H9 (cell line): ENCODE results near the gene FMN1. TPM values are rescaled to one million over a fixed set of nuclear protein-coding genes. Genes with fewer than 3 reads are reported as not detected.

ENCODE experiments used
- DNase-seq: peaks from one replicate; pipeline ENCODE4 v3.0.0-alpha.2; 2017
- H2AFZ ChIP-seq: one replicate; pipeline ENCODE4 v1.6.1; 2013; ENCODE audit warnings: mild to moderate bottlenecking, low read length, control low read depth, moderate library complexity
- H2AK5ac ChIP-seq: 2 replicates; pipeline ENCODE4 v1.6.1; 2013; ENCODE audit warnings: low read length, control low read depth, mixed read lengths; ENCODE audit not compliant: insufficient read length
- H2BK120ac ChIP-seq: one replicate; pipeline ENCODE4 v1.6.1; 2013; ENCODE audit warnings: low read depth, mild to moderate bottlenecking, low read length, control low read depth, inconsistent platforms; ENCODE audit not compliant: poor library complexity, severe bottlenecking
- H2BK12ac ChIP-seq: 2 replicates; pipeline ENCODE4 v1.6.1; 2013; ENCODE audit warnings: low read length, control low read depth, mixed read lengths, low read depth; ENCODE audit not compliant: insufficient read length
- H2BK15ac ChIP-seq: 2 replicates; pipeline ENCODE4 v1.6.1; 2013; ENCODE audit warnings: low read depth, low read length, control low read depth
- H2BK20ac ChIP-seq: one replicate; pipeline ENCODE4 v1.6.1; 2013; ENCODE audit warnings: low read depth, mild to moderate bottlenecking, low read length, control low read depth, inconsistent platforms; ENCODE audit not compliant: poor library complexity, severe bottlenecking
- H2BK5ac ChIP-seq: 2 replicates; pipeline ENCODE4 v1.6.1; 2013; ENCODE audit warnings: low read length, control low read depth, mixed read lengths; ENCODE audit not compliant: insufficient read length
- H3K14ac ChIP-seq: 2 replicates; pipeline ENCODE4 v1.6.1; 2013; ENCODE audit warnings: low read length, control low read depth; ENCODE audit not compliant: insufficient read depth
- H3K18ac ChIP-seq: 2 replicates; pipeline ENCODE4 v1.6.1; 2013; ENCODE audit warnings: low read depth, mild to moderate bottlenecking, mixed read lengths, low read length, control low read depth; ENCODE audit not compliant: insufficient read length
- H3K23ac ChIP-seq: 2 replicates; pipeline ENCODE4 v1.6.1; 2013; ENCODE audit warnings: low read length, control low read depth, mixed read lengths, low read depth; ENCODE audit not compliant: insufficient read length
- H3K23me2 ChIP-seq: 2 replicates; pipeline ENCODE4 v1.6.1; 2013; ENCODE audit warnings: low read depth, mild to moderate bottlenecking, mixed read lengths, low read length, control low read depth; ENCODE audit not compliant: insufficient read length, poor library complexity, severe bottlenecking
- H3K27ac ChIP-seq: 2 replicates; pipeline ENCODE4 v1.5.1; 2013; ENCODE audit warnings: low read length, control low read depth, mixed read lengths, low read depth; ENCODE audit not compliant: insufficient read length
- H3K27me3 ChIP-seq: 2 replicates; pipeline ENCODE4 v1.6.1; 2013; ENCODE audit warnings: low read length, control low read depth, inconsistent platforms; ENCODE audit not compliant: insufficient read depth
- H3K4ac ChIP-seq: 2 replicates; pipeline ENCODE4 v1.6.1; 2013; ENCODE audit warnings: low read depth, mild to moderate bottlenecking, control low read depth, inconsistent platforms, low read length, moderate library complexity
- H3K4me1 ChIP-seq: 2 replicates; pipeline ENCODE4 v1.6.1; 2013; ENCODE audit warnings: low read length, control low read depth, inconsistent platforms; ENCODE audit not compliant: insufficient read depth
- H3K4me2 ChIP-seq: 2 replicates; pipeline ENCODE4 v1.6.1; 2013; ENCODE audit warnings: low read length, control low read depth, mixed read lengths; ENCODE audit not compliant: insufficient read length, insufficient read depth
- H3K56ac ChIP-seq: 2 replicates; pipeline ENCODE4 v1.6.1; 2013; ENCODE audit warnings: low read depth, mild to moderate bottlenecking, mixed read lengths, low read length, control low read depth; ENCODE audit not compliant: insufficient read length
- H3K79me1 ChIP-seq: 2 replicates; pipeline ENCODE4 v1.6.1; 2013; ENCODE audit warnings: low read depth, mild to moderate bottlenecking, moderate library complexity, low read length, control low read depth, inconsistent platforms; ENCODE audit not compliant: insufficient read depth, poor library complexity, severe bottlenecking
- H3K79me2 ChIP-seq: 2 replicates; pipeline ENCODE4 v1.6.1; 2013; ENCODE audit warnings: low read length, control low read depth, inconsistent platforms; ENCODE audit not compliant: insufficient read depth
- H3K9ac ChIP-seq: 2 replicates; pipeline ENCODE4 v1.6.1; 2013; ENCODE audit warnings: low read length, control low read depth, mixed read lengths; ENCODE audit not compliant: insufficient read length; ENCODE audit errors: extremely low read depth
- H3K9me3 ChIP-seq: one replicate; pipeline ENCODE4 v1.6.1; 2013; ENCODE audit warnings: low read depth, low read length, inconsistent platforms; ENCODE audit not compliant: control insufficient read depth
- H3T11ph ChIP-seq: one replicate; pipeline ENCODE4 v1.6.1; 2013; ENCODE audit warnings: mild to moderate bottlenecking, low read length, control low read depth, inconsistent platforms
- H4K20me1 ChIP-seq: one replicate; pipeline ENCODE4 v1.6.1; 2013; ENCODE audit not compliant: control insufficient read depth, insufficient read length, insufficient read depth
- H4K5ac ChIP-seq: 2 replicates; pipeline ENCODE4 v1.6.1; 2013; ENCODE audit warnings: low read depth, mild to moderate bottlenecking, mixed read lengths, low read length, control low read depth; ENCODE audit not compliant: insufficient read length
- H4K8ac ChIP-seq: replicated peaks from 2 replicates; pipeline ENCODE4 v1.6.1; 2013; ENCODE audit warnings: low read length, control low read depth, mixed read lengths, low read depth; ENCODE audit not compliant: insufficient read length
- H4K91ac ChIP-seq: 2 replicates; pipeline ENCODE4 v1.6.1; 2013; ENCODE audit warnings: low read depth, mild to moderate bottlenecking, moderate library complexity, mixed read lengths, low read length, control low read depth; ENCODE audit not compliant: insufficient read length
- H3K27ac Mint-ChIP-seq, 3 experiments: 2 replicates in 2 of 3; 3 replicates in 1 of 3; pipeline ENCODE4 v1.8.0; 2020 to 2021; ENCODE audit warnings: mixed read lengths in 3 of 3, mild to moderate bottlenecking in 1 of 3, moderate library complexity in 1 of 3
- H3K27me3 Mint-ChIP-seq: 2 replicates; pipeline ENCODE4 v1.8.0; 2021; ENCODE audit warnings: low read depth, mild to moderate bottlenecking, moderate library complexity, mixed read lengths
- H3K36me3 Mint-ChIP-seq, 3 experiments: 2 replicates in 2 of 3; 3 replicates in 1 of 3; pipeline ENCODE4 v1.8.0; 2020 to 2021; ENCODE audit warnings: low read depth in 3 of 3, mixed read lengths in 3 of 3; ENCODE audit not compliant: insufficient read depth in 1 of 3
- H3K4me1 Mint-ChIP-seq, 2 experiments: 2 replicates each; pipeline ENCODE4 v1.8.0; 2020; ENCODE audit warnings: mixed read lengths in 2 of 2
- H3K4me3 Mint-ChIP-seq, 2 experiments: 2 replicates in 1 of 2; 3 replicates in 1 of 2; pipeline ENCODE4 v1.8.0; 2020 to 2021; ENCODE audit warnings: mild to moderate bottlenecking in 2 of 2, mixed read lengths in 2 of 2, moderate library complexity in 1 of 2
- H3K9me3 Mint-ChIP-seq, 2 experiments: 2 replicates in 1 of 2; 3 replicates in 1 of 2; pipeline ENCODE4 v1.8.0; 2020; ENCODE audit warnings: mild to moderate bottlenecking in 2 of 2, mixed read lengths in 2 of 2, moderate library complexity in 1 of 2
- WGBS: extraction: QIAGEN DNeasy Blood & Tissue Kit; methylation state at CpG from one replicate; pipeline ENCODE4 v1.1.7; 2013; ENCODE audit warnings: missing lambda C conversion rate, low lambda C conversion rate, mixed read lengths; ENCODE audit not compliant: insufficient read length; ENCODE audit errors: extremely low coverage; 5-methylcytosine and 5-hydroxymethylcytosine counted together
- total RNA-seq: library from RNA; stranded (reverse); gene quantifications from 2 replicates; pipeline ENCODE4 v1.2.1, GENCODE V29; 2021
- TF ChIP-seq, protein P1 (sequence below): fragments of 200-600 bp; sonication (generic); conservative IDR thresholded peaks from 3 replicates; pipeline ENCODE4 v1.8.0; 2021; ENCODE audit warnings: antibody characterized with exemption, mild to moderate bottlenecking

Gene FMN1
- total RNA-seq, 1 experiment from 2014 or later: 1.9 TPM

GRCh38 chr15:32994810-32995424, 199.6 kb downstream of the FMN1 start:
- no peak overlapping the region for H3K27ac Mint-ChIP-seq

More at GRCh38 chr15:32994810-32995424, 199.6 kb downstream of the FMN1 start:
- no peak overlapping the region for H3K4me2 ChIP-seq
- H4K8ac ChIP-seq: no peak overlapping the region
- H2AK5ac ChIP-seq: no peak overlapping the region
- H2BK12ac ChIP-seq: no peak overlapping the region
- no peak overlapping the region for H2AFZ ChIP-seq
- H3K9me3 ChIP-seq: no peaks in the 10 kb centered on the region
- Mint-ChIP-seq H3K9me3 (peaks cover 0 to 1% of the 10 kb centered on the region in 2 experiments; a peak in 1 of 5 replicates), H3K4me1 (peaks cover 9 to 11% of the 10 kb centered on the region in 2 experiments), H3K27me3 (no peaks in the 10 kb centered on the region; the same call in 1 of the 2 replicates), H3K36me3 (peaks cover 0 to 2% (median 0%) of the 10 kb centered on the region in 3 experiments; a peak in 1 of 7 replicates), H3K4me3 (no peak overlapping the region)
- H2BK120ac ChIP-seq: no peak overlapping the region
- no peak overlapping the region for H4K91ac ChIP-seq
- H2BK5ac ChIP-seq: no peak overlapping the region
- H3K56ac ChIP-seq: no peak overlapping the region
- no peaks in the 10 kb centered on the region for H4K20me1 ChIP-seq
- no peaks in the 10 kb centered on the region for H3K79me1 ChIP-seq
- no peak overlapping the region for H2BK15ac ChIP-seq
- DNase-seq: no peak
- H3K79me2 ChIP-seq: no peaks in the 10 kb centered on the region
- no CpG with 5 or more reads among the region's 1 CpG for WGBS
- H2BK20ac ChIP-seq: no peak overlapping the region
- H3K23ac ChIP-seq: no peak overlapping the region
- H3K14ac ChIP-seq: no peak overlapping the region
- H4K5ac ChIP-seq: no peak overlapping the region
- no peak overlapping the region for H3K9ac ChIP-seq
- no peak overlapping the region for H3K27ac ChIP-seq
- H3K4ac ChIP-seq: no peak overlapping the region
- TF ChIP-seq, protein P1, sequence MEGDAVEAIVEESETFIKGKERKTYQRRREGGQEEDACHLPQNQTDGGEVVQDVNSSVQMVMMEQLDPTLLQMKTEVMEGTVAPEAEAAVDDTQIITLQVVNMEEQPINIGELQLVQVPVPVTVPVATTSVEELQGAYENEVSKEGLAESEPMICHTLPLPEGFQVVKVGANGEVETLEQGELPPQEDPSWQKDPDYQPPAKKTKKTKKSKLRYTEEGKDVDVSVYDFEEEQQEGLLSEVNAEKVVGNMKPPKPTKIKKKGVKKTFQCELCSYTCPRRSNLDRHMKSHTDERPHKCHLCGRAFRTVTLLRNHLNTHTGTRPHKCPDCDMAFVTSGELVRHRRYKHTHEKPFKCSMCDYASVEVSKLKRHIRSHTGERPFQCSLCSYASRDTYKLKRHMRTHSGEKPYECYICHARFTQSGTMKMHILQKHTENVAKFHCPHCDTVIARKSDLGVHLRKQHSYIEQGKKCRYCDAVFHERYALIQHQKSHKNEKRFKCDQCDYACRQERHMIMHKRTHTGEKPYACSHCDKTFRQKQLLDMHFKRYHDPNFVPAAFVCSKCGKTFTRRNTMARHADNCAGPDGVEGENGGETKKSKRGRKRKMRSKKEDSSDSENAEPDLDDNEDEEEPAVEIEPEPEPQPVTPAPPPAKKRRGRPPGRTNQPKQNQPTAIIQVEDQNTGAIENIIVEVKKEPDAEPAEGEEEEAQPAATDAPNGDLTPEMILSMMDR: peak; percentile 77
- no peak overlapping the region for H3T11ph ChIP-seq
- H3K4me1 ChIP-seq: no peaks in the 10 kb centered on the region
- H3K23me2 ChIP-seq: no peaks in the 10 kb centered on the region
- no peaks in the 10 kb centered on the region for H3K27me3 ChIP-seq
- H3K18ac ChIP-seq: no peak overlapping the region
